ENCODE measurements around the gene MYLK.

MYLK gene

DNA sequence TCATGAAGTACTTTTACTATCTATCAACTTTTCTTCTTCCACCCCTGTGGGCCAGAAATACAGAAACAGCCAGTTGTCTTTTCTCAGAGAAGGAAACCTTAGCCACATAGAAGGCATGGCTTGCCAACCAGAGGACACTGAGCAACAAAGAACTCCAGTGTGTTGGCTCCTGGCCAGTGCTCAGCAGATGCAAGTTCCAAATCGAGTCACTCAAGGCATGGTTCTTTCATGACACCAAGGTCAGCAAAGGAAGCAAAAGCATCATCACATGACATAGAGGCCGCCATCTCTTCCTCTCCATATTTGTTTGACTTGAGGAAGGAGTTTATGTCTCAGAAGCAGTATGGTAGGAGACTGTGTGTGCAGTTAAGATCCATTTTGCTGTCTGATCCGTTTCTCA is 92.2 kb downstream of the MYLK start:
- Histone ChIP-seq H3K9me3 (no peaks in the 10 kb centered on the region), H3K27ac (no peak overlapping the region), H3K4me1 (ENCODE audit: control insufficient read depth in 1 of 2, insufficient read depth in 1 of 2, low read depth in 1 of 2, low read length in 1 of 2) (no peaks in the 10 kb centered on the region), H3K27me3 (no peaks in the 10 kb centered on the region), H3K4me3 (ENCODE audit: low read depth in 1 of 2, low read length in 1 of 2) (no peak overlapping the region), H3K36me3 (no peaks in the 10 kb centered on the region)
- TF ChIP-seq, protein P1, sequence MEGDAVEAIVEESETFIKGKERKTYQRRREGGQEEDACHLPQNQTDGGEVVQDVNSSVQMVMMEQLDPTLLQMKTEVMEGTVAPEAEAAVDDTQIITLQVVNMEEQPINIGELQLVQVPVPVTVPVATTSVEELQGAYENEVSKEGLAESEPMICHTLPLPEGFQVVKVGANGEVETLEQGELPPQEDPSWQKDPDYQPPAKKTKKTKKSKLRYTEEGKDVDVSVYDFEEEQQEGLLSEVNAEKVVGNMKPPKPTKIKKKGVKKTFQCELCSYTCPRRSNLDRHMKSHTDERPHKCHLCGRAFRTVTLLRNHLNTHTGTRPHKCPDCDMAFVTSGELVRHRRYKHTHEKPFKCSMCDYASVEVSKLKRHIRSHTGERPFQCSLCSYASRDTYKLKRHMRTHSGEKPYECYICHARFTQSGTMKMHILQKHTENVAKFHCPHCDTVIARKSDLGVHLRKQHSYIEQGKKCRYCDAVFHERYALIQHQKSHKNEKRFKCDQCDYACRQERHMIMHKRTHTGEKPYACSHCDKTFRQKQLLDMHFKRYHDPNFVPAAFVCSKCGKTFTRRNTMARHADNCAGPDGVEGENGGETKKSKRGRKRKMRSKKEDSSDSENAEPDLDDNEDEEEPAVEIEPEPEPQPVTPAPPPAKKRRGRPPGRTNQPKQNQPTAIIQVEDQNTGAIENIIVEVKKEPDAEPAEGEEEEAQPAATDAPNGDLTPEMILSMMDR (IDR thresholded peaks at IDR 0.05) = no peak

DNA sequence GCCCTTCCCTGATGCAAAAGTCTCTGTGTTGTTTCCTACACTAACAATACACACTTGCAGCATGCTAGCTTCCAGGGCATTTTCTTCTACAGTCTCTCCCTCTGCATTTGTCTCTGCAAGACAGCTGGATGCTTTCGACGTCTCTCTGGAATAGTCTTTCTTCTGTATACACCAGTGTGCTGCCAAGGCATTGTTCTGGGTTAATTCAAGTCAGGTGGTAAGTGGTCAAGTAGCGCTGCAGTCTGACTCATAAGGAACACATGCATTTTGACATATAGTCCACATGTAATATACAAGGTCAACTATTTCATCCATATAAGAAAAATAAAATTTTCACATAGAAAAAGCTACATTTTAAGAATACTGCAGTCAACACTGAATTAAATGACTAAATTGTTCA is 92.7 kb downstream of the MYLK start:
- Histone ChIP-seq H3K27ac (no peak overlapping the region), H3K36me3 (no peaks in the 10 kb centered on the region), H3K4me1 (ENCODE audit: control insufficient read depth in 1 of 2, insufficient read depth in 1 of 2, low read depth in 1 of 2, low read length in 1 of 2) (no peaks in the 10 kb centered on the region), H3K4me3 (ENCODE audit: low read depth in 1 of 2, low read length in 1 of 2) (no peak overlapping the region), H3K27me3 (no peaks in the 10 kb centered on the region), H3K9me3 (no peaks in the 10 kb centered on the region)
- TF ChIP-seq, protein P1 (IDR thresholded peaks at IDR 0.05) = no peak

DNA sequence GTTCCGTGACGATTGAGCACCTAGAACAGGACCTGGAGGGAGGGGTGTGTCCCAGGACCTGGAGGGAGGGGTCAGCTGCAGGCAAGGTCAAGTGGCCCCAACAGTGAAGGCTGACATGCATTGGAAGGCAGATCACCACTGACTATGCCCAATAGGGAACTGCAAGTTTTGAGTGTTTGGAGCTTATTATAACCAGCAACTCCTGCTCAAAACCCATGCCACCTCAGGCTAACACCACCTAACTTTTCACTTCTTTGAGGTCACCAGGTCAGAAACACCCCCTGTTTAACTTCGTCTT is 93.1 kb downstream of the MYLK start:
- H3K27me3 ChIP-seq = no peaks in the 10 kb centered on the region
- H3K4me1 ChIP-seq (ENCODE audit: control insufficient read depth in 1 of 2, insufficient read depth in 1 of 2, low read depth in 1 of 2, low read length in 1 of 2) = no peaks in the 10 kb centered on the region
- no peak overlapping the region for H3K27ac ChIP-seq
- no peak overlapping the region for H3K4me3 ChIP-seq (ENCODE audit: low read depth in 1 of 2, low read length in 1 of 2)
- H3K9me3 ChIP-seq = no peaks in the 10 kb centered on the region
- H3K36me3 ChIP-seq = no peaks in the 10 kb centered on the region
- TF ChIP-seq, protein P1 (IDR thresholded peaks at IDR 0.05) = no peak

DNA sequence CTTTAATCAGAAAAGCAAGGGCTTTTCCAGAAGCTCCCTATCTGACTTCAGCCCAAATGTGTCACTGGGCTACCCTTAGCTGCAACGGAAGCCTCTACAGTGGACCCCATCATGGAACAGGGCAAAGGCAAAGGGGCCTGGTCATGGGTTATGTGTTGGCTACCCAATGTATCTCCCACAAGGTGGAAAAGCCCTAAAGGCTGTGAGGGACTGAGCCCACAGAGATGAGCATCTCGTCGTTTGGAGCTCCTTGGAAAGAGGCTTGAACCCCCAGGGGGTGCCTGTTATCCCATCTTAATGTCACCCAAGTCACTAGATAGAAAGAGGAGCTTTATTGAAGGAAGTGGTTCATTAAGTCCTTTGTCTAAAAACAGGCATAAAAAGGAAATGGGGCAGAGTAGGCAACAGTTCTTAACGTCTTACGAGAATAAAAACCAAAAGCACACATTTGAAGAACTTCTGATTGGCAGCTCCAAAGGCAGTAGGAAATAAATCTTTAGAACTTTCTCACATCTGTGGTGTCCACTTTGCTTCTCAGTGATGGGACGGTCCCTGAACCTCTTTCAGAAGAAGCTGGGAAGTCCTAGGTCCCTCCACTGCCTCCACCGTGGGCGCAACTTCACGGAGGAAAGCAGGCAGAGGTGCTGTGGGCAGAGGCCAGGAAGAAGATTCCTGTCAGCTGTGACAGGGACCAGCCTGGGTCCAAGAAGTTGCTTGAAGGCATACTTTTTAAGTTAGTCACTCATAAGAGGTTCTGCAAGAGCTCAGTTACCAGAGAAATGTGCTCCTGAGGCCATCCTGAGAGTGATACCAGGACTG is 93.7 kb downstream of the MYLK start:
- Histone ChIP-seq H3K4me3 (ENCODE audit: low read depth in 1 of 2, low read length in 1 of 2) (no peak overlapping the region), H3K27ac (no peak overlapping the region), H3K4me1 (ENCODE audit: control insufficient read depth in 1 of 2, insufficient read depth in 1 of 2, low read depth in 1 of 2, low read length in 1 of 2) (no peaks in the 10 kb centered on the region), H3K27me3 (no peaks in the 10 kb centered on the region), H3K9me3 (no peaks in the 10 kb centered on the region), H3K36me3 (no peaks in the 10 kb centered on the region)
- TF ChIP-seq, protein P1 (IDR thresholded peaks at IDR 0.05) = no peak

DNA sequence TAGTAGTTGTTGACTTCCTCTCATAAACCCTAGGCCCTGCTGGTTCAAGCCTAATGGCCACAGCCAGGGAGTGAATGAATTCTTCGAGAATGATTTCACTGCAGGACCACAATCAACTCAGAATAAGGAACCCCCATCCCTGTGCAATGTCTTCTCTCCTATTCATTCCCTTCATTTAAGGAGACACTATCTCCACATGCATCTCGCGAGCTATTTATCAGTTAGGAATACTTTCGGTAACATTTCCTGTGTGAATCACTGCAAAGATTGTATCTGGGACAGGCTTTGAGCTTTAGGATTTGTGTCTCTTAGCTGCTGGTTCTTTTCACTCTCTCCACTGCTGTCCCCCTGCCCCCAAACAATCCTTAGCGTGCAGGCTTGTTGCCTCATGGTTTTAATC is 94.4 kb downstream of the MYLK start:
- H3K9me3 ChIP-seq = no peaks in the 10 kb centered on the region
- TF ChIP-seq, protein P1 (IDR thresholded peaks at IDR 0.05) = no peak
- H3K36me3 ChIP-seq = no peaks in the 10 kb centered on the region
- H3K4me1 ChIP-seq (ENCODE audit: control insufficient read depth in 1 of 2, insufficient read depth in 1 of 2, low read depth in 1 of 2, low read length in 1 of 2) = no peaks in the 10 kb centered on the region
- no peak overlapping the region for H3K4me3 ChIP-seq (ENCODE audit: low read depth in 1 of 2, low read length in 1 of 2)
- no peaks in the 10 kb centered on the region for H3K27me3 ChIP-seq
- no peak overlapping the region for H3K27ac ChIP-seq
